HEK293T (cell line): ENCODE measurements around the gene SLC25A26.

Experiments used
- ARNT ChIP-seq: fragments of 450-650 bp; IDR thresholded peaks from 2 replicates; pipeline ENCODE4 v1.6.1; 2017; ENCODE audit warnings: mild to moderate bottlenecking
- ELF4 ChIP-seq: fragments of 450-650 bp; IDR thresholded peaks from 2 replicates; pipeline ENCODE4 v1.6.1; 2017; ENCODE audit warnings: antibody characterized with exemption
- FOXA1 ChIP-seq: fragments of 450-650 bp; IDR thresholded peaks from 2 replicates; pipeline ENCODE4 v1.6.1; 2016; ENCODE audit warnings: mild to moderate bottlenecking
- FOXK2 ChIP-seq: fragments of 450-650 bp; IDR thresholded peaks from 2 replicates; pipeline ENCODE4 v1.6.1; 2016; ENCODE audit warnings: mild to moderate bottlenecking
- NFRKB ChIP-seq: fragments of 450-650 bp; IDR thresholded peaks from 2 replicates; pipeline ENCODE4 v1.6.1; 2016; ENCODE audit warnings: mild to moderate bottlenecking, moderate library complexity
- SP1 ChIP-seq: fragments of 450-650 bp; IDR thresholded peaks from 2 replicates; pipeline ENCODE4 v1.6.1; 2017
- SUZ12 ChIP-seq: fragments of 450-650 bp; IDR thresholded peaks from 2 replicates; pipeline ENCODE4 v1.6.1; 2016; ENCODE audit warnings: mild to moderate bottlenecking
- TARDBP ChIP-seq: fragments of 450-650 bp; IDR thresholded peaks from 2 replicates; pipeline ENCODE4 v1.6.1; 2016
- ZNF384 ChIP-seq: fragments of 450-650 bp; IDR thresholded peaks from 2 replicates; pipeline ENCODE4 v1.6.1; 2016

GRCh38 chr3:66239513-66240123 is 18.8 kb downstream of the SLC25A26 start:
- TF ChIP-seq ARNT (no peak), ELF4 (no peak), FOXK2 (no peak), SP1 (no peak), FOXA1 (no peak), NFRKB (no peak), SUZ12 (no peak), ZNF384 (no peak), TARDBP (no peak)
